GM18867 (cell line): ENCODE measurements around the gene GALR2.

Source experiments
- ATAC-seq: cut with Tn5 transposase; IDR thresholded peaks from one replicate; pipeline ENCODE4 v1.9.1; 2021; ENCODE audit warnings: mild to moderate bottlenecking, moderate library complexity; ENCODE audit not compliant: unreplicated experiment

Gene GALR2

DNA sequence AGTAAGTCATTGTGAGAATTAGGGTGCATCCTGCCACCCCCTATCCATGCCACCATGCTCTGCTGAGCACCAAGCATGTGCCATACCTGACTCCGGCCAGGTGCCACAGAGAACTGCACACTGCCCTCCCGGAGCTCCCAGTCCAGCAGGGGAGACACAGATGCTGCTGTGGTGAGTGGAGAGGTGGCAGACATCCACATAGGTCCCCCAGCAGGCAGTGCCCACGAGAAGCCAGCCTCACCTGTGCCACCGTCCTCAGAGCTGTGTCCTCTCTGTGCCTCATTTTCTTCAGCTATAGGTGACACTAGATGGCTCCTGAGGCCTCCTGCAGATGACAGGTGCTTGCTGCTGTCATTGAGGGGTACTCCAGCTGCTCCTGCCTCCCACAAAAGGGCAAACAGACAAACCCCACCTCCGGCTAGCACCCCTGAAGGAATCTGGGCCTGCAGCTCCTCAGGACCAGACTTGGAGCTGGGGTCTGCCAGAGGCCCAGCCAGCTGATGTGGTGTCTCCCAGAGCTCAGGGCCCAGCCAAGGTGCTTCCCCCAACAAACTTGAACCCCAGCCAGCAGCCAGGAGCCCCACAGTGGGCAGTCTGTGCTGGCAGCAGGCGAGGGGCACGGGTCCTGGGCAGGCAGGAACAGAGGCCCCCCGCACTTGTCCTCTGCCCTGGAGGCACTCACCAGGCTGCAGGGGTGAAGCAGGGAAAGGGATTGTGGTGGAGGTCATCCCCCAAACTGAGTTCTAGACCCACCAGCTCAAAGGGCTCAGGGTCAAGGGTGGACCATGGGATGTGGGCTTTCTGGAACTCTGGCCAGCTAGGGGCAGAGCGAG is 49.4 kb downstream of the GALR2 start:
- no peak for ATAC-seq

DNA sequence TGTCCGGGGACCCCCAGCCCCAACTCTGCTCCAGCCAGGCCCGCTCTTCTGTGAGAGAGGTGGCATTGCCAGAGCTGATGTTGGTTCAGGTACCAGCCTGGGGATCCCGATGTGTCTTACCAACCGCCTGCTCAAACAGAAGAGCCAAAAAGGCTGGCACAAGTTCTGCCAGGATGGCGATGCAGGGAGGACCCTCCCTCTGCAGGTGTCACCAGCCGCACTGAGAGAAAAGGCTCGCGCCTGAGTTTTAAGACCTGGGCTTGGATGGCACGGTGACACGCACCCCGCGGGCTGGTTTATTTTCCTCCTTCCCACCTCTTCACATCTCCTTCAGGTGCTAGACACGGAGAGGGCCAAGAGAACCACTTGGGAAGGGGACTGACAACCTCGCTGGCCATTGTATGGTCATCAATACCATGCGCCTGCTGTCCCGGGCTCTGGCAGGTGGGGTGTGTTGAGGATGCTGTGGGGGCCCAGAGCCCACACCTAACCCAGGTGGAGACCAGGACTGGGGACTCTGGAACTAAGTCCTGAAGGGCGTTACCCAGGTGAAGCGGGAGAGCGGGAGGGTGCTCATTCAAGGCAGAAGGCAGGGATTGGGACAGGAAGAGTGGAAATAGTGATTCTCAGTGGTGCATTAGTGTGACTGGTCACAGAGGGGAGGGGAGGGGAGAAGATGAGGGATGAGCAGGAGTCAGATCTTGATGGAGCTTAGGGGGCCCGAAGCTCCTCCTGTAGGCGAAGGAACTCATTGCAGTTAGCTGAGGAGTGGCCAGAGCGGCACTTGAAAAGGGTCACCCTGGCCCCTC is 50.2 kb downstream of the GALR2 start:
- no peak for ATAC-seq

DNA sequence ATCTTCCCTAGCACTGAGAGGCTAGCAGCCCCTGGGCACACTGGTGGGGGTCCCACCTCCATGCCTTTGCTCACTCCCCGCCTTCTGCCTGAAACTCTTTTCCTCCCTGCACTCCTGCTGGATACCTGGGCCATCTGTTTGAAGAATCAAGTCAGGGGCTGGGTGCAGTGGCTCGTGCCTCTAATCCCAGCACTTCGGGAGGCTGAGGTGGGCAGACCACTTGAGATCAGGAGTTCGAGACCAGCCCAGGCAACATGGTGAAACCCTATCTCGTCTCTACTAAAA is 50.8 kb downstream of the GALR2 start:
- ATAC-seq = no peak

DNA sequence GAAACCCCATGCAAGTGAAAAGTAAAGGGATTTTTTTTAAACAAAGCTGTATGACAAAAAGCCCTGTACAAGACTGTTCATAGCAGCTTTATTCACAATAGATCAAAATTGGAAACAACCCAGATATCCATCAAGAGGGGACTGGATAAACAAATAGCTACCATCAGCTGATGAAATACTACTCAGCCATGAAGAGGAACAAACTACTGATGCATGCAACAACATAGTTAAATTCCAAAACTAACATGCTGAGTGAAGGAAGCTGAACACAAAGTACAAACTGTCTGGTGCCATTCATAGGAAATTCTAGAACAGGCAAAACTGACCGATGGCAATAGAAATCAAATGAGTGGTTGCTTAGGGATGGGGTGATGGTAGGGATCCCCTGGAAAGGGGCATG is 51.3 kb downstream of the GALR2 start:
- ATAC-seq = no peak
